Peyer's patch (tissue), 4 donors: ENCODE results near the gene ARHGAP24.

Source experiments
- CTCF ChIP-seq, 6 experiments: fragments of 450-650 bp in 4 of 6; fragments of 200-600 bp in 2 of 6; sonication (generic) in 1 of 6; IDR thresholded peaks; one replicate each; pipeline ENCODE4 v1.5.1; 2017 to 2019; ENCODE audit warnings: antibody characterized with exemption in 6 of 6, mild to moderate bottlenecking in 3 of 6, moderate library complexity in 1 of 6
- POLR2A ChIP-seq, 2 donors: fragments of 450-650 bp; IDR thresholded peaks; one replicate each; pipeline ENCODE4 v1.5.1; 2017; ENCODE audit warnings: antibody characterized with exemption in 2 of 2, mild to moderate bottlenecking in 2 of 2, moderate library complexity in 2 of 2

GRCh38 chr4:86011117-86011516 lies 536.2 kb downstream of the ARHGAP24 start:
- TF ChIP-seq CTCF (IDR thresholded peaks at IDR 0.05): no peak
- no peak for TF ChIP-seq POLR2A (IDR thresholded peaks at IDR 0.05)
